Uterus (tissue), 2 donors: Measurements from ENCODE around the gene RAB27A.

Experiments
- CTCF ChIP-seq, 4 experiments: fragments of 200-600 bp in 2 of 4; fragments of 450-650 bp in 2 of 4; sonication (generic) in 2 of 4; IDR thresholded peaks; one replicate each; pipeline ENCODE4 v1.5.1; 2016 to 2019; ENCODE audit warnings: antibody characterized with exemption in 4 of 4, mild to moderate bottlenecking in 2 of 4, moderate library complexity in 1 of 4
- POLR2A ChIP-seq, 2 donors: fragments of 450-650 bp; IDR thresholded peaks; one replicate each; pipeline ENCODE4 v1.6.1; 2016; ENCODE audit warnings: antibody characterized with exemption in 2 of 2, mild to moderate bottlenecking in 1 of 2, moderate library complexity in 1 of 2

- TF ChIP-seq CTCF (IDR thresholded peaks at IDR 0.05) (no peak), POLR2A (IDR thresholded peaks at IDR 0.05) (no peak)
These were observed 125.3 kb downstream of the RAB27A start for GRCh38 chr15:55164284-55164683.
